H9 (cell line): Measurements from ENCODE around the gene UBL4A. TPM values are rescaled to one million over a fixed set of nuclear protein-coding genes. Genes with fewer than 3 reads are reported as not detected.

Experiments
- DNase-seq: peaks from one replicate; pipeline ENCODE4 v3.0.0-alpha.2; 2017
- H2AFZ ChIP-seq: one replicate; pipeline ENCODE4 v1.6.1; 2013; ENCODE audit warnings: mild to moderate bottlenecking, low read length, control low read depth, moderate library complexity
- H2AK5ac ChIP-seq: 2 replicates; pipeline ENCODE4 v1.6.1; 2013; ENCODE audit warnings: low read length, control low read depth, mixed read lengths; ENCODE audit not compliant: insufficient read length
- H2BK120ac ChIP-seq: one replicate; pipeline ENCODE4 v1.6.1; 2013; ENCODE audit warnings: low read depth, mild to moderate bottlenecking, low read length, control low read depth, inconsistent platforms; ENCODE audit not compliant: poor library complexity, severe bottlenecking
- H2BK12ac ChIP-seq: 2 replicates; pipeline ENCODE4 v1.6.1; 2013; ENCODE audit warnings: low read length, control low read depth, mixed read lengths, low read depth; ENCODE audit not compliant: insufficient read length
- H2BK15ac ChIP-seq: 2 replicates; pipeline ENCODE4 v1.6.1; 2013; ENCODE audit warnings: low read depth, low read length, control low read depth
- H2BK20ac ChIP-seq: one replicate; pipeline ENCODE4 v1.6.1; 2013; ENCODE audit warnings: low read depth, mild to moderate bottlenecking, low read length, control low read depth, inconsistent platforms; ENCODE audit not compliant: poor library complexity, severe bottlenecking
- H2BK5ac ChIP-seq: 2 replicates; pipeline ENCODE4 v1.6.1; 2013; ENCODE audit warnings: low read length, control low read depth, mixed read lengths; ENCODE audit not compliant: insufficient read length
- H3K14ac ChIP-seq: 2 replicates; pipeline ENCODE4 v1.6.1; 2013; ENCODE audit warnings: low read length, control low read depth; ENCODE audit not compliant: insufficient read depth
- H3K18ac ChIP-seq: 2 replicates; pipeline ENCODE4 v1.6.1; 2013; ENCODE audit warnings: low read depth, mild to moderate bottlenecking, mixed read lengths, low read length, control low read depth; ENCODE audit not compliant: insufficient read length
- H3K23ac ChIP-seq: 2 replicates; pipeline ENCODE4 v1.6.1; 2013; ENCODE audit warnings: low read length, control low read depth, mixed read lengths, low read depth; ENCODE audit not compliant: insufficient read length
- H3K23me2 ChIP-seq: 2 replicates; pipeline ENCODE4 v1.6.1; 2013; ENCODE audit warnings: low read depth, mild to moderate bottlenecking, mixed read lengths, low read length, control low read depth; ENCODE audit not compliant: insufficient read length, poor library complexity, severe bottlenecking
- H3K27ac ChIP-seq: 2 replicates; pipeline ENCODE4 v1.5.1; 2013; ENCODE audit warnings: low read length, control low read depth, mixed read lengths, low read depth; ENCODE audit not compliant: insufficient read length
- H3K27me3 ChIP-seq: 2 replicates; pipeline ENCODE4 v1.6.1; 2013; ENCODE audit warnings: low read length, control low read depth, inconsistent platforms; ENCODE audit not compliant: insufficient read depth
- H3K4ac ChIP-seq: 2 replicates; pipeline ENCODE4 v1.6.1; 2013; ENCODE audit warnings: low read depth, mild to moderate bottlenecking, control low read depth, inconsistent platforms, low read length, moderate library complexity
- H3K4me1 ChIP-seq: 2 replicates; pipeline ENCODE4 v1.6.1; 2013; ENCODE audit warnings: low read length, control low read depth, inconsistent platforms; ENCODE audit not compliant: insufficient read depth
- H3K4me2 ChIP-seq: 2 replicates; pipeline ENCODE4 v1.6.1; 2013; ENCODE audit warnings: low read length, control low read depth, mixed read lengths; ENCODE audit not compliant: insufficient read length, insufficient read depth
- H3K56ac ChIP-seq: 2 replicates; pipeline ENCODE4 v1.6.1; 2013; ENCODE audit warnings: low read depth, mild to moderate bottlenecking, mixed read lengths, low read length, control low read depth; ENCODE audit not compliant: insufficient read length
- H3K79me1 ChIP-seq: 2 replicates; pipeline ENCODE4 v1.6.1; 2013; ENCODE audit warnings: low read depth, mild to moderate bottlenecking, moderate library complexity, low read length, control low read depth, inconsistent platforms; ENCODE audit not compliant: insufficient read depth, poor library complexity, severe bottlenecking
- H3K79me2 ChIP-seq: 2 replicates; pipeline ENCODE4 v1.6.1; 2013; ENCODE audit warnings: low read length, control low read depth, inconsistent platforms; ENCODE audit not compliant: insufficient read depth
- H3K9ac ChIP-seq: 2 replicates; pipeline ENCODE4 v1.6.1; 2013; ENCODE audit warnings: low read length, control low read depth, mixed read lengths; ENCODE audit not compliant: insufficient read length; ENCODE audit errors: extremely low read depth
- H3K9me3 ChIP-seq: one replicate; pipeline ENCODE4 v1.6.1; 2013; ENCODE audit warnings: low read depth, low read length, inconsistent platforms; ENCODE audit not compliant: control insufficient read depth
- H3T11ph ChIP-seq: one replicate; pipeline ENCODE4 v1.6.1; 2013; ENCODE audit warnings: mild to moderate bottlenecking, low read length, control low read depth, inconsistent platforms
- H4K20me1 ChIP-seq: one replicate; pipeline ENCODE4 v1.6.1; 2013; ENCODE audit not compliant: control insufficient read depth, insufficient read length, insufficient read depth
- H4K5ac ChIP-seq: 2 replicates; pipeline ENCODE4 v1.6.1; 2013; ENCODE audit warnings: low read depth, mild to moderate bottlenecking, mixed read lengths, low read length, control low read depth; ENCODE audit not compliant: insufficient read length
- H4K8ac ChIP-seq: replicated peaks from 2 replicates; pipeline ENCODE4 v1.6.1; 2013; ENCODE audit warnings: low read length, control low read depth, mixed read lengths, low read depth; ENCODE audit not compliant: insufficient read length
- H4K91ac ChIP-seq: 2 replicates; pipeline ENCODE4 v1.6.1; 2013; ENCODE audit warnings: low read depth, mild to moderate bottlenecking, moderate library complexity, mixed read lengths, low read length, control low read depth; ENCODE audit not compliant: insufficient read length
- H3K27ac Mint-ChIP-seq, 3 experiments: 2 replicates in 2 of 3; 3 replicates in 1 of 3; pipeline ENCODE4 v1.8.0; 2020 to 2021; ENCODE audit warnings: mixed read lengths in 3 of 3, mild to moderate bottlenecking in 1 of 3, moderate library complexity in 1 of 3
- H3K27me3 Mint-ChIP-seq: 2 replicates; pipeline ENCODE4 v1.8.0; 2021; ENCODE audit warnings: low read depth, mild to moderate bottlenecking, moderate library complexity, mixed read lengths
- H3K36me3 Mint-ChIP-seq, 3 experiments: 2 replicates in 2 of 3; 3 replicates in 1 of 3; pipeline ENCODE4 v1.8.0; 2020 to 2021; ENCODE audit warnings: low read depth in 3 of 3, mixed read lengths in 3 of 3; ENCODE audit not compliant: insufficient read depth in 1 of 3
- H3K4me1 Mint-ChIP-seq, 2 experiments: 2 replicates each; pipeline ENCODE4 v1.8.0; 2020; ENCODE audit warnings: mixed read lengths in 2 of 2
- H3K4me3 Mint-ChIP-seq, 2 experiments: 2 replicates in 1 of 2; 3 replicates in 1 of 2; pipeline ENCODE4 v1.8.0; 2020 to 2021; ENCODE audit warnings: mild to moderate bottlenecking in 2 of 2, mixed read lengths in 2 of 2, moderate library complexity in 1 of 2
- H3K9me3 Mint-ChIP-seq, 2 experiments: 2 replicates in 1 of 2; 3 replicates in 1 of 2; pipeline ENCODE4 v1.8.0; 2020; ENCODE audit warnings: mild to moderate bottlenecking in 2 of 2, mixed read lengths in 2 of 2, moderate library complexity in 1 of 2
- CTCF ChIP-seq: fragments of 200-600 bp; sonication (generic); conservative IDR thresholded peaks from 3 replicates; pipeline ENCODE4 v1.8.0; 2021; ENCODE audit warnings: antibody characterized with exemption, mild to moderate bottlenecking
- WGBS: extraction: QIAGEN DNeasy Blood & Tissue Kit; methylation state at CpG from one replicate; pipeline ENCODE4 v1.1.7; 2013; ENCODE audit warnings: missing lambda C conversion rate, low lambda C conversion rate, mixed read lengths; ENCODE audit not compliant: insufficient read length; ENCODE audit errors: extremely low coverage; 5-methylcytosine and 5-hydroxymethylcytosine counted together
- total RNA-seq: library from RNA; stranded (reverse); gene quantifications from 2 replicates; pipeline ENCODE4 v1.2.1, GENCODE V29; 2021

The UBL4A gene
- total RNA-seq, 1 experiment from 2014 or later = 30.9 TPM

GRCh38 chrX:154445776-154446175 lies 40.6 kb downstream of the UBL4A start:
- Histone ChIP-seq H4K5ac (no peak overlapping the region), H2BK120ac (no peak overlapping the region), H3K27ac (no peak overlapping the region), H3K23ac (no peak overlapping the region), H3K9me3 (peaks cover 38% of the 10 kb centered on the region), H2BK5ac (no peak overlapping the region), H2BK12ac (no peak overlapping the region), H3K23me2 (peaks cover 2% of the 10 kb centered on the region), H2BK15ac (no peak overlapping the region), H3K4me1 (no peaks in the 10 kb centered on the region), H4K91ac (no peak overlapping the region), H3K14ac (no peak overlapping the region), H2BK20ac (no peak overlapping the region), H4K8ac (no peak overlapping the region), H3K18ac (no peak overlapping the region), H3K79me2 (no peaks in the 10 kb centered on the region), H3K9ac (no peak overlapping the region), H2AFZ (no peak overlapping the region), H3K79me1 (no peaks in the 10 kb centered on the region), H4K20me1 (no peaks in the 10 kb centered on the region), H2AK5ac (no peak overlapping the region), H3K56ac (no peak overlapping the region), H3K4me2 (no peak overlapping the region), H3T11ph (no peak overlapping the region), H3K4ac (no peak overlapping the region), H3K27me3 (no peaks in the 10 kb centered on the region)
- H3K4me3 Mint-ChIP-seq = peak overlapping the region; percentile 15 to 16; a peak in 3 of 5 replicates
- peaks cover 33 to 68% (median 57%) of the 10 kb centered on the region in 3 experiments for H3K36me3 Mint-ChIP-seq
- H3K27ac Mint-ChIP-seq = no peak overlapping the region; a peak in 1 of 7 replicates
- WGBS = no CpG with 5 or more reads among the region's 16 CpGs
- peaks cover 3 to 5% of the 10 kb centered on the region in 2 experiments; a peak in 2 of 4 replicates for H3K4me1 Mint-ChIP-seq
- no peaks in the 10 kb centered on the region; the same call in none of the 2 replicates for H3K27me3 Mint-ChIP-seq
- peaks cover 61 to 79% of the 10 kb centered on the region in 2 experiments for H3K9me3 Mint-ChIP-seq
- no peak for DNase-seq
- no peak for TF ChIP-seq CTCF
